HCT116 (cell line): ENCODE measurements around the gene ACSM3. TPM values are rescaled to one million over a fixed set of nuclear protein-coding genes. Genes with fewer than 3 reads are reported as not detected.

ENCODE experiments used
- ATAC-seq: fragments of 200-7000 bp; cut with Tn5 transposase; 2 replicates; pipeline ENCODE4 v1.9.1; 2020; ENCODE audit warnings: mild to moderate bottlenecking, moderate library complexity
- BruUV-seq: library from RNA; stranded (reverse); fragments of 400-500 nt; replicated peaks from 2 replicates; lab custom pipeline; 2021; lab: Mats Ljungman, UMichigan
- CTCF ChIA-PET: fragments of 300-600 bp; sonication (Branson Sonifier 250); formaldehyde crosslinking; loops from one replicate; lab custom pipeline; 2021; ENCODE audit warnings: antibody characterized with exemption; lab: Charles Lee
- POLR2A ChIA-PET: fragments of 300-600, 350-600 bp; sonication (Branson Sonifier 250); formaldehyde crosslinking; loops from one replicate; lab custom pipeline; 2021; ENCODE audit warnings: antibody characterized with exemption; lab: Charles Lee
- RAD21 ChIA-PET, 2 experiments: fragments of 300-600 bp; sonication (Branson Sonifier 250); formaldehyde crosslinking; loops; one replicate each; lab custom pipeline; 2023; ENCODE audit warnings: low total read pairs in 2 of 2; ENCODE audit not compliant: uncharacterized antibody in 2 of 2, unreplicated experiment in 2 of 2, low non-redundant PET in 1 of 2; lab: Charles Lee
- DNase-seq: peaks from one replicate; pipeline ENCODE4 v3.0.0-alpha.2; 2010; ENCODE audit warnings: low read depth, low spot score
- H2AFZ ChIP-seq: fragments of 200-600 bp; shearing (Covaris generic), sonication (generic); 2 replicates; pipeline ENCODE4 v1.6.1; 2017; ENCODE audit warnings: low read depth, mixed run types, mixed read lengths, antibody characterized with exemption, low read length; ENCODE audit not compliant: poor library complexity, severe bottlenecking
- H3K27ac ChIP-seq: 2 replicates; pipeline ENCODE4 v1.5.1; 2012; ENCODE audit warnings: low read depth, low read length
- H3K27me3 ChIP-seq: fragments of 200-600 bp; sonication (generic); 2 replicates; pipeline ENCODE4 v1.6.1; 2016; ENCODE audit warnings: mixed run types, low read length, mixed read lengths; ENCODE audit not compliant: insufficient read depth
- H3K36me3 ChIP-seq, 2 experiments: fragments of 200-500 bp in 1 of 2; fragments of 200-600 bp in 1 of 2; sonication (Bioruptor generic) in 1 of 2; sonication (generic) in 1 of 2; 2 replicates each; pipeline versions ENCODE4 v1.5.1 to v1.6.1; 2014 to 2016; ENCODE audit warnings: low read length in 2 of 2, inconsistent platforms in 1 of 2, mixed read lengths in 1 of 2, mixed run types in 1 of 2; ENCODE audit not compliant: insufficient read depth in 2 of 2, control insufficient read depth in 1 of 2
- H3K4me1 ChIP-seq, 2 experiments: fragments of 200-600 bp in 1 of 2; sonication (generic) in 1 of 2; 2 replicates each; pipeline versions ENCODE4 v1.5.1 to v1.6.1; 2012 to 2017; ENCODE audit warnings: low read length in 2 of 2, inconsistent platforms in 1 of 2, mild to moderate bottlenecking in 1 of 2, mixed read lengths in 1 of 2, mixed run types in 1 of 2, moderate library complexity in 1 of 2; ENCODE audit not compliant: insufficient read depth in 2 of 2, control insufficient read depth in 1 of 2
- H3K4me2 ChIP-seq: fragments of 200-600 bp; sonication (generic); 2 replicates; pipeline ENCODE4 v1.6.1; 2017; ENCODE audit warnings: mixed run types, low read length, mixed read lengths
- H3K4me3 ChIP-seq, 2 experiments: fragments of 200-600 bp in 1 of 2; sonication (generic) in 1 of 2; replicated peaks in 1 of 2; 2 replicates each; pipeline ENCODE4 v1.5.1; 2011 to 2016; ENCODE audit warnings: low read length in 2 of 2, control low read depth in 1 of 2, low read depth in 1 of 2, mild to moderate bottlenecking in 1 of 2, mixed read lengths in 1 of 2, mixed run types in 1 of 2
- H3K79me2 ChIP-seq: fragments of 200-600 bp; sonication (generic); 2 replicates; pipeline ENCODE4 v1.6.1; 2017; ENCODE audit warnings: mild to moderate bottlenecking, mixed run types, low read length, moderate library complexity, mixed read lengths; ENCODE audit not compliant: insufficient read depth
- H3K9ac ChIP-seq: fragments of 200-600 bp; sonication (generic); 2 replicates; pipeline ENCODE4 v1.6.1; 2016; ENCODE audit warnings: low read length, mixed read lengths
- H3K9me2 ChIP-seq: fragments of 200-600 bp; sonication (generic), shearing (Covaris generic); 2 replicates; pipeline ENCODE4 v1.6.1; 2017; ENCODE audit warnings: mixed run types, mild to moderate bottlenecking, moderate library complexity; ENCODE audit not compliant: insufficient read depth
- H3K9me3 ChIP-seq, 2 experiments: fragments of 200-500 bp in 1 of 2; fragments of 200-600 bp in 1 of 2; sonication (Bioruptor generic) in 1 of 2; sonication (generic) in 1 of 2; 2 replicates each; pipeline ENCODE4 v1.6.1; 2014 to 2017; ENCODE audit warnings: low read length in 2 of 2, mixed read lengths in 2 of 2, inconsistent platforms in 1 of 2, low read depth in 1 of 2, mild to moderate bottlenecking in 1 of 2, mixed run types in 1 of 2, moderate library complexity in 1 of 2; ENCODE audit not compliant: control insufficient read depth in 1 of 2, insufficient read depth in 1 of 2
- H4K20me1 ChIP-seq: fragments of 200-600 bp; sonication (generic), shearing (Covaris generic); 2 replicates; pipeline ENCODE4 v1.6.1; 2017; ENCODE audit warnings: mixed run types, mild to moderate bottlenecking, moderate library complexity; ENCODE audit not compliant: insufficient read depth
- ELF1 ChIP-seq: IDR thresholded peaks from 2 replicates; pipeline ENCODE4 v1.6.1; 2012; ENCODE audit warnings: low read depth, borderline replicate concordance
- JUND ChIP-seq: IDR thresholded peaks from 2 replicates; pipeline ENCODE4 v1.6.1; 2012
- RAD21 ChIP-seq: IDR thresholded peaks from 2 replicates; pipeline ENCODE4 v1.6.1; 2012; ENCODE audit warnings: low read depth, mild to moderate bottlenecking
- SP1 ChIP-seq: IDR thresholded peaks from 2 replicates; pipeline ENCODE4 v1.6.1; 2012; ENCODE audit warnings: low read depth
- SRF ChIP-seq: IDR thresholded peaks from 2 replicates; pipeline ENCODE4 v1.6.1; 2012; ENCODE audit warnings: low read depth
- TCF7L2 ChIP-seq: IDR thresholded peaks from 2 replicates; pipeline ENCODE4 v1.7.0; 2011; ENCODE audit warnings: borderline replicate concordance, inconsistent platforms; ENCODE audit not compliant: insufficient read depth, insufficient read length; ENCODE audit errors: extremely low read depth
- ZNF274 ChIP-seq: fragments of 200-500 bp; sonication (Bioruptor generic); IDR thresholded peaks from 2 replicates; pipeline ENCODE4 v1.6.1; 2014; ENCODE audit warnings: mild to moderate bottlenecking, low read depth, low read length, inconsistent platforms
- intact Hi-C: fragments of 100-400 bp; cut with micrococcal nuclease; formaldehyde crosslinking; loops from 2 replicates; pipeline ENCODE4 v1.10.0; 2022
- total RNA-seq: library from RNA; stranded (reverse); gene quantifications from one replicate; pipeline ENCODE4 v1.2.1, GENCODE V29; 2021; ENCODE audit not compliant: unreplicated experiment
- TF ChIP-seq, protein P1 (sequence below): IDR thresholded peaks from 2 replicates; pipeline ENCODE4 v1.6.1; 2012; ENCODE audit warnings: low read depth

Gene ACSM3
- total RNA-seq, 1 experiment from 2014 or later = 15.0 TPM

DNA sequence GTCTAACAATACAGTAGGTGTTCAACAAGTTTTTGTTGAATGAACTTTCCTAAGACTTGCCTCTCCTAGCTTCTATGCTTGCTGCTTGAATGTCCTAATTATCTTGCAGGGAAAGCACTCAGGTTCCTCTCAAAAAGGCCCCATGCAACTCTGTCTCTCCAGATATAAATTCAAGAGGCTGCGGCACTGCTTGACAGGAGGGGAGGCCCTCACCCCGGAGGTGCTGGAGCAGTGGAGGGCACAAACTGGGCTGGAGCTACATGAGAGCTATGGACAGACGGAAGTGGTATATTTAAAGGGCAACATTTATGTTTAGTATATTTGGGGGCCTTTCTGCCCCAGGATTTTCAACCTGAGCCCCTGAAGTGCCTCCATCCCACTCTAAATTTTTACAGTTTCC, 36.6 kb upstream of the ACSM3 start:
- ChIA-PET RAD21 (no interaction called here), POLR2A (no interaction called here), CTCF (no interaction called here)
- no peaks in the 10 kb centered on the region for H3K9me2 ChIP-seq
- H3K4me2 ChIP-seq = no peak overlapping the region
- peaks cover 13% of the 10 kb centered on the region for H3K27me3 ChIP-seq
- ATAC-seq (no peak), DNase-seq (no peak)
- no peak overlapping the region for H3K9ac ChIP-seq
- no peaks in the 10 kb centered on the region for H3K9me3 ChIP-seq
- TF ChIP-seq SRF (no peak), RAD21 (no peak), ELF1 (no peak), JUND (no peak), SP1 (no peak), TCF7L2 (no peak), ZNF274 (no peak)
- TF ChIP-seq, protein P1, sequence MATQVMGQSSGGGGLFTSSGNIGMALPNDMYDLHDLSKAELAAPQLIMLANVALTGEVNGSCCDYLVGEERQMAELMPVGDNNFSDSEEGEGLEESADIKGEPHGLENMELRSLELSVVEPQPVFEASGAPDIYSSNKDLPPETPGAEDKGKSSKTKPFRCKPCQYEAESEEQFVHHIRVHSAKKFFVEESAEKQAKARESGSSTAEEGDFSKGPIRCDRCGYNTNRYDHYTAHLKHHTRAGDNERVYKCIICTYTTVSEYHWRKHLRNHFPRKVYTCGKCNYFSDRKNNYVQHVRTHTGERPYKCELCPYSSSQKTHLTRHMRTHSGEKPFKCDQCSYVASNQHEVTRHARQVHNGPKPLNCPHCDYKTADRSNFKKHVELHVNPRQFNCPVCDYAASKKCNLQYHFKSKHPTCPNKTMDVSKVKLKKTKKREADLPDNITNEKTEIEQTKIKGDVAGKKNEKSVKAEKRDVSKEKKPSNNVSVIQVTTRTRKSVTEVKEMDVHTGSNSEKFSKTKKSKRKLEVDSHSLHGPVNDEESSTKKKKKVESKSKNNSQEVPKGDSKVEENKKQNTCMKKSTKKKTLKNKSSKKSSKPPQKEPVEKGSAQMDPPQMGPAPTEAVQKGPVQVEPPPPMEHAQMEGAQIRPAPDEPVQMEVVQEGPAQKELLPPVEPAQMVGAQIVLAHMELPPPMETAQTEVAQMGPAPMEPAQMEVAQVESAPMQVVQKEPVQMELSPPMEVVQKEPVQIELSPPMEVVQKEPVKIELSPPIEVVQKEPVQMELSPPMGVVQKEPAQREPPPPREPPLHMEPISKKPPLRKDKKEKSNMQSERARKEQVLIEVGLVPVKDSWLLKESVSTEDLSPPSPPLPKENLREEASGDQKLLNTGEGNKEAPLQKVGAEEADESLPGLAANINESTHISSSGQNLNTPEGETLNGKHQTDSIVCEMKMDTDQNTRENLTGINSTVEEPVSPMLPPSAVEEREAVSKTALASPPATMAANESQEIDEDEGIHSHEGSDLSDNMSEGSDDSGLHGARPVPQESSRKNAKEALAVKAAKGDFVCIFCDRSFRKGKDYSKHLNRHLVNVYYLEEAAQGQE = no peak
- no TSS peak for BruUV-seq
- intact Hi-C loops = no loop called here
- H3K4me3 ChIP-seq = no peak overlapping the region
- no peaks in the 10 kb centered on the region for H4K20me1 ChIP-seq
- no peak overlapping the region for H2AFZ ChIP-seq
- no peak overlapping the region for H3K27ac ChIP-seq
- no peaks in the 10 kb centered on the region for H3K4me1 ChIP-seq
- H3K79me2 ChIP-seq = no peaks in the 10 kb centered on the region
- no peaks in the 10 kb centered on the region for H3K36me3 ChIP-seq
